ENCODE results near the gene SH3BGRL.

DNA sequence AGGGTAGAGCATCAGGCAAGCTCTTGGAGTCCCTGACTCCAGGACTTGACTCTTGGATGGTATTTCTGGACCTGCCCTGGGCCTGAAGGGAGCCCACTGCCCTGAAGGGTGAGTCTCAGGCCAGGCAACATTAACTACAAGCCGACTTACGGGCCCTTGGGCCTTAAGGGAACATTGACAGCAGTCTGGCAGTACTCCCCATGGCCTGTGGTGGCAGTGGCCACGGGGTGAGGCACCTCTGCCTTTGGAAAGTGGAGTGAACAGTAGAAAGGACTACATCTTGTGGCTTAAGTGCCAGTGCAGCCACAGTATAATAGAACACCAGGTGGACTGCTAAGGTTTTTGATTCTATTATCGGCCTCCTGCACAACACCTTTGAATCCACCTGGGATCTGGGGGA is 36.3 kb downstream of the SH3BGRL start:
- TF ChIP-seq, protein P1, sequence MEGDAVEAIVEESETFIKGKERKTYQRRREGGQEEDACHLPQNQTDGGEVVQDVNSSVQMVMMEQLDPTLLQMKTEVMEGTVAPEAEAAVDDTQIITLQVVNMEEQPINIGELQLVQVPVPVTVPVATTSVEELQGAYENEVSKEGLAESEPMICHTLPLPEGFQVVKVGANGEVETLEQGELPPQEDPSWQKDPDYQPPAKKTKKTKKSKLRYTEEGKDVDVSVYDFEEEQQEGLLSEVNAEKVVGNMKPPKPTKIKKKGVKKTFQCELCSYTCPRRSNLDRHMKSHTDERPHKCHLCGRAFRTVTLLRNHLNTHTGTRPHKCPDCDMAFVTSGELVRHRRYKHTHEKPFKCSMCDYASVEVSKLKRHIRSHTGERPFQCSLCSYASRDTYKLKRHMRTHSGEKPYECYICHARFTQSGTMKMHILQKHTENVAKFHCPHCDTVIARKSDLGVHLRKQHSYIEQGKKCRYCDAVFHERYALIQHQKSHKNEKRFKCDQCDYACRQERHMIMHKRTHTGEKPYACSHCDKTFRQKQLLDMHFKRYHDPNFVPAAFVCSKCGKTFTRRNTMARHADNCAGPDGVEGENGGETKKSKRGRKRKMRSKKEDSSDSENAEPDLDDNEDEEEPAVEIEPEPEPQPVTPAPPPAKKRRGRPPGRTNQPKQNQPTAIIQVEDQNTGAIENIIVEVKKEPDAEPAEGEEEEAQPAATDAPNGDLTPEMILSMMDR (conservative IDR thresholded peaks at IDR 0.05) = no peak
- TF ChIP-seq EZH2 (IDR thresholded peaks at IDR 0.05; ENCODE audit: low read depth) = no peak

All from PC-9 (cell line).